Neural cell (in vitro differentiated cells): ENCODE measurements around the gene CYP27B1. TPM values are rescaled to one million over a fixed set of nuclear protein-coding genes. Genes with fewer than 3 reads are reported as not detected.
"Not testable (repeated sequence)": the region's sequence is repeated elsewhere in the genome, so short reads cannot be mapped to it uniquely, and the experiment has no call there.

ENCODE experiments used
- H2AFZ ChIP-seq: fragments of 200-600, 300-800 bp; sonication (generic), shearing (Covaris generic); 2 replicates; pipeline ENCODE4 v1.6.0; 2014; ENCODE audit warnings: low read depth, mild to moderate bottlenecking, antibody characterized with exemption, low read length, moderate library complexity
- H3F3A ChIP-seq: fragments of 200-600 bp; shearing (Covaris generic); 2 replicates; pipeline ENCODE4 v1.6.1; 2016; ENCODE audit warnings: mild to moderate bottlenecking, moderate library complexity, mixed read lengths, antibody characterized with exemption, low read length; ENCODE audit not compliant: insufficient read depth, poor library complexity, severe bottlenecking
- H3K27ac ChIP-seq: fragments of 200-600, 300-800 bp; sonication (generic), shearing (Covaris generic); 2 replicates; pipeline ENCODE4 v1.5.1; 2014; ENCODE audit warnings: mild to moderate bottlenecking, low read length, moderate library complexity
- H3K27me3 ChIP-seq: fragments of 300-800, 200-600 bp; sonication (generic), shearing (Covaris generic); 2 replicates; pipeline ENCODE4 v1.6.0; 2014; ENCODE audit warnings: mild to moderate bottlenecking, low read depth, low read length, moderate library complexity; ENCODE audit not compliant: insufficient read depth
- H3K36me3 ChIP-seq: fragments of 300-800, 200-600 bp; sonication (generic), shearing (Covaris generic); 2 replicates; pipeline ENCODE4 v1.5.1; 2014; ENCODE audit warnings: mild to moderate bottlenecking, antibody characterized with exemption, low read length, moderate library complexity; ENCODE audit not compliant: insufficient read depth
- H3K4me2 ChIP-seq: fragments of 300-800, 200-600 bp; sonication (generic), shearing (Covaris generic); 2 replicates; pipeline ENCODE4 v1.6.0; 2014; ENCODE audit warnings: mild to moderate bottlenecking, low read length
- H3K4me3 ChIP-seq: fragments of 300-800, 200-600 bp; sonication (generic), shearing (Covaris generic); 2 replicates; pipeline ENCODE4 v1.5.1; 2014; ENCODE audit warnings: mild to moderate bottlenecking, low read length, moderate library complexity
- H3K79me2 ChIP-seq: fragments of 200-600 bp; shearing (Covaris generic); replicated peaks from 2 replicates; pipeline ENCODE4 v1.6.0; 2014; ENCODE audit warnings: mild to moderate bottlenecking, low read length, moderate library complexity; ENCODE audit not compliant: insufficient read depth
- H3K9ac ChIP-seq: fragments of 300-800, 200-600 bp; sonication (generic), shearing (Covaris generic); 2 replicates; pipeline ENCODE4 v1.6.1; 2016; ENCODE audit warnings: mild to moderate bottlenecking, low read length, mixed read lengths
- H3K9me2 ChIP-seq: fragments of 200-600 bp; shearing (Covaris generic); 2 replicates; pipeline ENCODE4 v1.6.1; 2016; ENCODE audit warnings: mild to moderate bottlenecking, low read length, mixed read lengths; ENCODE audit not compliant: insufficient read depth
- H3K9me3 ChIP-seq: fragments of 200-600, 300-800 bp; sonication (generic), shearing (Covaris generic); 2 replicates; pipeline ENCODE4 v1.6.1; 2016; ENCODE audit warnings: mild to moderate bottlenecking, mixed run types, low read length, moderate library complexity, mixed read lengths
- H4K20me1 ChIP-seq: fragments of 200-600 bp; shearing (Covaris generic); 2 replicates; pipeline ENCODE4 v1.6.1; 2016; ENCODE audit warnings: mild to moderate bottlenecking, mixed run types; ENCODE audit not compliant: insufficient read depth
- EP300 ChIP-seq: fragments of 450-650 bp; conservative IDR thresholded peaks from 2 replicates; pipeline ENCODE4 v1.6.1; 2014; ENCODE audit warnings: antibody characterized with exemption, mild to moderate bottlenecking, moderate library complexity; ENCODE audit not compliant: poor library complexity, severe bottlenecking
- EZH2 ChIP-seq: fragments of 200-600, 300-800 bp; shearing (Covaris generic), sonication (generic); IDR thresholded peaks from 2 replicates; pipeline ENCODE4 v1.6.1; 2014; ENCODE audit warnings: antibody characterized with exemption, low read length, borderline replicate concordance, mild to moderate bottlenecking; ENCODE audit not compliant: insufficient read depth, poor library complexity, severe bottlenecking
- MXI1 ChIP-seq: fragments of 450-650 bp; conservative IDR thresholded peaks from 2 replicates; pipeline ENCODE4 v1.6.1; 2014; ENCODE audit warnings: antibody characterized with exemption, mild to moderate bottlenecking; ENCODE audit not compliant: poor library complexity, severe bottlenecking
- POLR2AphosphoS5 ChIP-seq: IDR thresholded peaks from 2 replicates; pipeline ENCODE4 v1.6.1; 2012
- RAD21 ChIP-seq: fragments of 450-650 bp; conservative IDR thresholded peaks from 2 replicates; pipeline ENCODE4 v1.6.1; 2014; ENCODE audit warnings: antibody characterized with exemption, mild to moderate bottlenecking, moderate library complexity
- SMC3 ChIP-seq: fragments of 450-650 bp; conservative IDR thresholded peaks from 2 replicates; pipeline ENCODE4 v1.6.1; 2014; ENCODE audit warnings: antibody characterized with exemption, mild to moderate bottlenecking, moderate library complexity; ENCODE audit not compliant: poor library complexity
- TAF1 ChIP-seq: IDR thresholded peaks from 2 replicates; pipeline ENCODE4 v1.6.1; 2012; ENCODE audit warnings: low read depth
- polyA plus RNA-seq: library from polyadenylated mRNA; depleted of rRNA; stranded (reverse); fragments of >200 nt; gene quantifications from 2 replicates; pipeline ENCODE4 v1.2.3, GENCODE V29; 2014
- TF ChIP-seq, protein P1 (sequence below): IDR thresholded peaks from 2 replicates; pipeline ENCODE4 v1.6.1; 2012; ENCODE audit warnings: borderline replicate concordance
- TF ChIP-seq, protein P2 (sequence below): fragments of 450-650 bp; IDR thresholded peaks from 2 replicates; pipeline ENCODE4 v1.5.1; 2014; ENCODE audit warnings: antibody characterized with exemption, mild to moderate bottlenecking, moderate library complexity; ENCODE audit not compliant: poor library complexity, severe bottlenecking

CYP27B1 gene
- polyA plus RNA-seq, 1 donor from 2014 or later, result 1.4 TPM

DNA sequence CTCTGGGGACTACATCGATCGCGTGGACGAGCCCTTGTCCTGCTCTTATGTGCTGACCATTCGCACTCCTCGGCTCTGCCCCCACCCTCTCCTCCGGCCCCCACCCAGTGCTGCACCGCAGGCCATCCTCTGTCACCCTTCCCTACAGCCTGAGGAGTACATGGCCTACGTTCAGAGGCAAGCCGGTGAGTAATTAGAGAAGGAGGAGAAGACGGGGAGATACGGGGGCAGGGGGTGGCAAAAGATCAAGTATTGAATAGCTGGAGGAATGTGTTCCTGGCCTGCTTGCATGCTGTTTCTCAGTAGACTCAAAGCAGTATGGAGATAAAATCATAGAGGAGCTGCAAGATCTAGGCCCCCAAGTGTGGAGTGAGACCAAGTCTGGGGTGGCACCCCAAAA, 51.1 kb downstream of the CYP27B1 start:
- Histone ChIP-seq H3K9me2 (no peaks in the 10 kb centered on the region), H3K4me2 (no peak overlapping the region), H3K36me3 (peaks cover 3% of the 10 kb centered on the region), H4K20me1 (no peaks in the 10 kb centered on the region), H3F3A (no peaks in the 10 kb centered on the region), H3K9ac (no peak overlapping the region), H3K4me3 (no peak overlapping the region), H3K27me3 (no peaks in the 10 kb centered on the region), H3K79me2 (no peaks in the 10 kb centered on the region), H3K27ac (no peak overlapping the region), H3K9me3 (no peaks in the 10 kb centered on the region), H2AFZ (no peak overlapping the region)
- TF ChIP-seq, protein P1, sequence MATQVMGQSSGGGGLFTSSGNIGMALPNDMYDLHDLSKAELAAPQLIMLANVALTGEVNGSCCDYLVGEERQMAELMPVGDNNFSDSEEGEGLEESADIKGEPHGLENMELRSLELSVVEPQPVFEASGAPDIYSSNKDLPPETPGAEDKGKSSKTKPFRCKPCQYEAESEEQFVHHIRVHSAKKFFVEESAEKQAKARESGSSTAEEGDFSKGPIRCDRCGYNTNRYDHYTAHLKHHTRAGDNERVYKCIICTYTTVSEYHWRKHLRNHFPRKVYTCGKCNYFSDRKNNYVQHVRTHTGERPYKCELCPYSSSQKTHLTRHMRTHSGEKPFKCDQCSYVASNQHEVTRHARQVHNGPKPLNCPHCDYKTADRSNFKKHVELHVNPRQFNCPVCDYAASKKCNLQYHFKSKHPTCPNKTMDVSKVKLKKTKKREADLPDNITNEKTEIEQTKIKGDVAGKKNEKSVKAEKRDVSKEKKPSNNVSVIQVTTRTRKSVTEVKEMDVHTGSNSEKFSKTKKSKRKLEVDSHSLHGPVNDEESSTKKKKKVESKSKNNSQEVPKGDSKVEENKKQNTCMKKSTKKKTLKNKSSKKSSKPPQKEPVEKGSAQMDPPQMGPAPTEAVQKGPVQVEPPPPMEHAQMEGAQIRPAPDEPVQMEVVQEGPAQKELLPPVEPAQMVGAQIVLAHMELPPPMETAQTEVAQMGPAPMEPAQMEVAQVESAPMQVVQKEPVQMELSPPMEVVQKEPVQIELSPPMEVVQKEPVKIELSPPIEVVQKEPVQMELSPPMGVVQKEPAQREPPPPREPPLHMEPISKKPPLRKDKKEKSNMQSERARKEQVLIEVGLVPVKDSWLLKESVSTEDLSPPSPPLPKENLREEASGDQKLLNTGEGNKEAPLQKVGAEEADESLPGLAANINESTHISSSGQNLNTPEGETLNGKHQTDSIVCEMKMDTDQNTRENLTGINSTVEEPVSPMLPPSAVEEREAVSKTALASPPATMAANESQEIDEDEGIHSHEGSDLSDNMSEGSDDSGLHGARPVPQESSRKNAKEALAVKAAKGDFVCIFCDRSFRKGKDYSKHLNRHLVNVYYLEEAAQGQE, result no peak
- TF ChIP-seq EZH2, result no peak
- no peak for TF ChIP-seq TAF1
- TF ChIP-seq SMC3, result no peak
- no peak for TF ChIP-seq POLR2AphosphoS5
- TF ChIP-seq, protein P2, sequence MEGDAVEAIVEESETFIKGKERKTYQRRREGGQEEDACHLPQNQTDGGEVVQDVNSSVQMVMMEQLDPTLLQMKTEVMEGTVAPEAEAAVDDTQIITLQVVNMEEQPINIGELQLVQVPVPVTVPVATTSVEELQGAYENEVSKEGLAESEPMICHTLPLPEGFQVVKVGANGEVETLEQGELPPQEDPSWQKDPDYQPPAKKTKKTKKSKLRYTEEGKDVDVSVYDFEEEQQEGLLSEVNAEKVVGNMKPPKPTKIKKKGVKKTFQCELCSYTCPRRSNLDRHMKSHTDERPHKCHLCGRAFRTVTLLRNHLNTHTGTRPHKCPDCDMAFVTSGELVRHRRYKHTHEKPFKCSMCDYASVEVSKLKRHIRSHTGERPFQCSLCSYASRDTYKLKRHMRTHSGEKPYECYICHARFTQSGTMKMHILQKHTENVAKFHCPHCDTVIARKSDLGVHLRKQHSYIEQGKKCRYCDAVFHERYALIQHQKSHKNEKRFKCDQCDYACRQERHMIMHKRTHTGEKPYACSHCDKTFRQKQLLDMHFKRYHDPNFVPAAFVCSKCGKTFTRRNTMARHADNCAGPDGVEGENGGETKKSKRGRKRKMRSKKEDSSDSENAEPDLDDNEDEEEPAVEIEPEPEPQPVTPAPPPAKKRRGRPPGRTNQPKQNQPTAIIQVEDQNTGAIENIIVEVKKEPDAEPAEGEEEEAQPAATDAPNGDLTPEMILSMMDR, result no peak
- TF ChIP-seq RAD21, result no peak
- TF ChIP-seq MXI1, result no peak
- no peak for TF ChIP-seq EP300

DNA sequence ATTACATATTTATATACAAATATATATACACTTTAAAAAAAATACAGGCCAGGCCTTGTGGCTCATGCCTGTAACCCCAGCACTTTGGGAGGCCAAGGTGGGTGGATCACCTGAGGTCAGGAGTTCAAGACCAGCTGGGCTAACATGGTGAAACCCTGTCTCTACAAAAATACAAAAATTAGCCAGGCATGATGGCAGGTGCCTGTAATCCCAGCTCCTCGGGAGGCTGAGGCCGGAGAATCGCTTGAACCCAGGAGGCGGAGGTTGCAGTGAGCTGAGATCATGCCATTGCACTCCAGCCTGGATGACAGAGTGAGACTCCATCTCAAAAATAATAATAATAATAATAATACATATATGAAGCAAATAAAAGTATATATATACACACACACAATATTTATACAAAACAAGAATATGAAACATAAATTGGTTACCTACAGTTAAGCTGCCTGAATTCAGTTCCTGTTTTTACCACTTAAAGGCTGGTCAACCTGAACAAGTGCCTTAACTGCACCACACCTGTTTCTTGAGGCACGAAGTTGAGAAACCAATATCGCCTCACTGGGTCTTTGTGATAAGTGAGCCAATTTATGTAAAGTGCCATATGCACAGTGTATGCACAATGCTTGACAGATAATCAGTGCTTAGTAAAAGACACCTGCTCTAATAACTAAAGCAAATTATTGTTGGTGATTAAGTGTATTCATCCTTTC, 51.7 kb downstream of the CYP27B1 start:
- not testable (repeated sequence) for H3K4me2 ChIP-seq, H2AFZ ChIP-seq, H3K27me3 ChIP-seq, H4K20me1 ChIP-seq, H3K9ac ChIP-seq, H3K9me3 ChIP-seq, H3K27ac ChIP-seq, H3K4me3 ChIP-seq, H3K9me2 ChIP-seq, H3F3A ChIP-seq, H3K36me3 ChIP-seq, H3K79me2 ChIP-seq

DNA sequence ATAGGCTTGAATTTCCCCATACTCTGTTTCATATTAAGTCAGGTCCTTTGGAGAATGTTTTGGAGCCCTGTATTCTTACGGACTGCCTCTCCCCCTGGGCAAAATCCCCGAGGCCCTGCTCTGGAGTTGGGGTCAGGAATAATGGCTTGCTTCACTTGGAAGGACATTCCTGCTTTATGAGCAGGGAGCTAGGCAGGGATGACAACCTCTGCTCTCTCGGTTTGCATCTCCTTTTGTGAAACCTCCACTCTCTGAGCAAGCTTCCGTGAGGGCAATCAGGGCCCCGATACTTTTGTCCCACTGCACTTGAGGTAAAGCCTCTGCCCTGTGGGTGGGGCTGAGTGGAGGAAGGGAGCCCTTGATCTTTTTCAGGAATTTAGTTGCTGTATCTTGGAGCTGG, 53.7 kb downstream of the CYP27B1 start:
- H3K27ac ChIP-seq, result no peak overlapping the region
- H3K36me3 ChIP-seq, result peaks cover 3% of the 10 kb centered on the region

More for the DNA sequence above, 53.7 kb downstream of the CYP27B1 start:
- Histone ChIP-seq H3K9ac (no peak overlapping the region), H3K4me2 (no peak overlapping the region), H3K9me3 (no peaks in the 10 kb centered on the region), H2AFZ (no peak overlapping the region), H3K79me2 (no peaks in the 10 kb centered on the region), H3K9me2 (no peaks in the 10 kb centered on the region), H3K27me3 (no peaks in the 10 kb centered on the region), H3K4me3 (no peak overlapping the region), H3F3A (no peaks in the 10 kb centered on the region), H4K20me1 (no peaks in the 10 kb centered on the region)
- TF ChIP-seq, protein P1, result no peak
- TF ChIP-seq MXI1 (no peak), SMC3 (no peak), RAD21 (no peak), POLR2AphosphoS5 (no peak), EZH2 (no peak), TAF1 (no peak), EP300 (no peak)
- TF ChIP-seq, protein P2, result no peak
